HepG2 (cell line): ENCODE results near the gene PNKP.

ENCODE experiments used
- CTCF ChIP-seq: sonication (generic); formaldehyde crosslinking; IDR thresholded peaks from 2 replicates; pipeline ENCODE4 v1.5.0; 2020; ENCODE audit warnings: mild to moderate bottlenecking, missing genetic modification reagents, moderate library complexity
- ZNF768 ChIP-seq: sonication (generic); formaldehyde crosslinking; IDR thresholded peaks from 2 replicates; pipeline ENCODE4 v1.4.0; 2020; ENCODE audit warnings: missing genetic modification reagents

DNA sequence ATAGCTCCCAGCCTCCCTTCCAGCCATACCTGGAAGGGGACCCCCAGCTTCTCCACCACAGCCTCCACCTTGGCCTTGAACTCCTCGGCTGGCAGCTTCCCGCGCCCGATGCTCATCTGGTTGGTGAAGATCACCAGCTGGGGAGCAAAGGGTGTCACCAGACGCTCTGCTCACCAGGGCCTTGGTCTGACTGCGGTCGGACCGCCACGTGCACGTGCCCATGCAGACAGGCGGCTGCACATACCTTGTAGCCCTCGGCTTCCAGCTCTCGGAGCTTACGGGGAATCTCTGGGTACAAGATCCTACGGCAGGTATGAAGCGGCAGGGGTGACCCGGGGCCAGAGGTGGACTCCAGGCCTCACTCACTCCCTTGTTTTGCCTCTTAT is 3.4 kb downstream of the PNKP start:
- TF ChIP-seq CTCF (CRISPR knock-in tag) (no peak), ZNF768 (no peak)
